DMS153 treated with DMSO at 0.1 percent for 48 hours (cell line): ENCODE results near the gene BAG1.

ENCODE experiments used
- DNase-seq: peaks from one replicate; lab custom pipeline; 2025; ENCODE audit not compliant: unreplicated experiment; lab: John Stamatoyannopoulos, UW

Gene BAG1

DNA sequence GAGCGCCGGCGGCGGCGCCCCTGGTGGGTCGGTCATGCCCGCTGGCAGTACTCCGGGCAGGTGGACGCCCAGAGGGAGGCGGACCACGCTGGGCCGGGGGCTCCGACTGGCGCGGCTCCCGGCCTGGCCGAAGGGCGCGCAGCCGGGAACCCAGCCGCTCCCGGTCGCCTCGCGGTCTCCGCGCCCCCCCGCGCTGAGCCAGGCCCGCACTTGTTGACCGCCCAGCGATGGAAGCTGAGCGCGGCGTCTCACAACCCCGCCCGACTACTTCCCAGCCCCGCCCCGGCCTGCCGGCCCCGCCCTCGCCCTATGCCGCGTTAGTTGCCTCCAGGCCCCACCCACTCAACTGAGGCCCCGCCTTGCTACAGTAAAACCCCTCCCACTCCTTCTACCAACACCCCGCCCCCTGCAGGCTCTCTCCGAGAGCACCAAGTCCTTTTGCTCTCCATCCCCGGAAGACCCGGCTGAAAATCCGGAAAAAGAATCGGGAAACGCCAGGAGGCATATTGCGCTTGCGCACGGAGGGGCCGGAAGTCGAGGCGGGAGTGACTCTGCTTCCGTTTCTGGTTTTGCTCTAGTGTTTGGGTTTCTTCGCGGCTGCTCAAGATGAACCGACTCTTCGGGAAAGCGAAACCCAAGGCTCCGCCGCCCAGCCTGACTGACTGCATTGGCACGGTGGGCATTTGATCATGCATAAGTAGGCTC lies at the start of gene BAG1, which contains the start of gene CHMP5:
Gene BAG1 (minus strand): TSS at position 236 of the 705 bp plus-strand sequence.
Gene CHMP5 (plus strand): TSS at position 577 of the 705 bp plus-strand sequence. CDS start 30 bp downstream, at position 607.
- DNase-seq, result peak; percentile 98

DNA sequence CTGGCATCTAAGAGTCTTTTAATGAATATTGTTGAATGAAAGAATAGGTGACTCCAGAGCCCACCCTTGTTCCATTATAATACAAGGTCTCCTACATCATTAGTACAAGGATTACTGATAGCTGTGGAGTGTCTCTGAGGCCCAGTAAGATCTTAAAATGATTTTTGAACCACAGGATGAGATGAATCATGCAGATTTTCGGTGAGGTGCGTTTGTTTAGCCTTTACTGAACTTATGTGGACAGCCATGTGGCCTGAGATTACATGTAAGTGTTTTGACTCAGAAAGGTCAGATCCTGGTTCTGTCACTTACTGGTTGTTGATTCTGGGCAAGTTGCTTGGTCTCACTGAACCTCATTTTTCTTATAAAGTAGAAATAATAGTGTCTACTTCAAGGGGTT lies 47.4 kb upstream of the BAG1 start:
- no peak for DNase-seq

GRCh38 chr9:33310748-33311147 lies 46.2 kb upstream of the BAG1 start:
- DNase-seq, result no peak

DNA sequence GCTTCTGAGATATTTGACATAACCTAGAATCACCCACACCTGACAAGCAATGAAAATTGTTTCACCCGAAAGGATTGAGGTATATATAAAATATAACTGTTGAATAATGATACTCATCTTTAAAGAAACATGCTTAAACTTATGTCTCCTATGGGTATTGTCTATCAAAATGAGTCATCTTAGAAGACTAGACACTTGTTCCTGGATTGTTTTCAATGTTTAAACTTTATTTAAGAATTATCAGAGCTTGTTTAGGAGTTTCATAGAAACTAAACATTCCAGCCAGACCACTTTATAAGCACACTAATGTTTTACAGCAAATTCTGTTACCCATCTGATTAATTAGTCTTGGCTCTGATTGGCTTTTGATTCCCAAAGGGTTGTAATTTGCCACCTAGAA lies 45.4 kb upstream of the BAG1 start:
- DNase-seq, result no peak

DNA sequence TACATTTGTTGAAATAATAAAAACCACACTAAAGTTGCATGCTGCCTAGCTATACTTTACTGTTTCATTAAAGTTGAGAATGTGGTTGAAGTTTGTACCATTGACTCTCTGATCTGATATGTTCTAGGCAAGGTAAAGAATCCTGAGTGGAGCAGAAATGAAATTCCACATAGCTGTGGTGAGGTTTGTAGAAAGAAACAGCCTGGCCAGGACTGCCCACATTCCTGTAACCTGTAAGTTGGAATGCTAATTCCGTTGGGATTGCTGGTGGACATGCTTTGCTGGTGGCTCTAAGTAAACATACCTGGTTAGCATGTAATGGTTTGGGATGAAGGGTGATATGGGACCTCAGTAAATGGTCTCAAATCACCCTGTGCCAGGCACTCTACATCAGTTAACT lies 42.6 kb upstream of the BAG1 start:
- DNase-seq, result no peak

- no peak for DNase-seq
Observed at GRCh38 chr9:33306037-33306436, 41.5 kb upstream of the BAG1 start.

- DNase-seq, result no peak
Observed at GRCh38 chr9:33304362-33304761, 39.9 kb upstream of the BAG1 start.

DNA sequence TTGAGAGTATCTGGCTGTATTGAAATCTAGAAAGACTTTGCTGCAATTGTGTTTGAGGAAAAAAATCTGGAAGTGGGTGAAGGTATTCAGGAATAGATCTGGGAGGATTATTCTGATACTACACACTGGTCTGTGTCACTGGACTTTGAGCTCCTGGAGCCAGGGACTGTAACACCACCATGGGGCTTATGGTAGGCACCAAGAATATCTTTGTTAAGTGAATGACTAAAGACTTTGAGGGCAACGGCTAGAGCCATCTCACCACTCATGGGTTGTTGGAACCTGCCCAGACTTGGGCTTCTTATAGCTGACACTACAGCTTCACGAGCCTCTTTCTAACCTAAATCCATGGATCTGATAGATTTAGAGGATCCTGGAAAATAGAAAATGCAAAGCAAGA lies 36.0 kb upstream of the BAG1 start:
- DNase-seq, result no peak

DNA sequence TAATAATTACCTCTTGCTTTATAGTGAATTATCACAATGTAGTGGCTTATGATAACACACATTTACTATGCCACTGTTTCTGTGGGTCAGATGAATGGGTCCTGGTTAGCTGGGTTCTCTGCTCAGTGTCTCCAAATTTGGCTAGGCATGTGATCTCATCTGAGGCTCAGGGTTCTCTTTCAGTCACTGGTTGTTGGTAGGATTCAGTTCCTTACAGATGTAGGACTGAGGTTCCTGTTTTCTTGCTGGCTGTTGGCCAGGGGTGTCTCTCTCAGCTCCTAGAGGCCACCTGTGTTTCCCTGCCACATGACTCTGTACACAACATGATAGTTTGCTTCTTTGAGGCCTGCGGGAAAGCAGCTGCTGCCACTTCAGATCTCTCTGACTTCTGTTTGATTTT lies 32.9 kb upstream of the BAG1 start:
- DNase-seq, result no peak

DNA sequence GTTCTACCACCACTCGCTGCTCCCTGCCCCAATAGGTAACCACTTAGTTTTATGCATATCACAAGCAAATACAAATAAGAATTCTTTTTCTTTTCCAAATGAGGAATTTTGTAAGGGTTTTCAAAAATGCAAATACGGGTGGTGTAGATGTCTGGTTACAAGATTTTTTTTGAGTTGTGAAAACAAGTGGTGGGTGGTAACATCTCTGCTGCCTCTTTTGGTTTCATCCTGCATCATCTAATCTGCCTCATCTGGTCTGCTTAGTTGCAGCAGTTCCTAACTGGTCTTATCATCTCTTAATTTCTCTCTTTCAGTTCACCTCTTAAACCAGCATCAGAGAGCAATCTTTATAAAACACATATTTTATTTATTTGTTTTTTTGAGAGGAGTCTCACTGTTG lies 31.1 kb upstream of the BAG1 start:
- no peak for DNase-seq

DNA sequence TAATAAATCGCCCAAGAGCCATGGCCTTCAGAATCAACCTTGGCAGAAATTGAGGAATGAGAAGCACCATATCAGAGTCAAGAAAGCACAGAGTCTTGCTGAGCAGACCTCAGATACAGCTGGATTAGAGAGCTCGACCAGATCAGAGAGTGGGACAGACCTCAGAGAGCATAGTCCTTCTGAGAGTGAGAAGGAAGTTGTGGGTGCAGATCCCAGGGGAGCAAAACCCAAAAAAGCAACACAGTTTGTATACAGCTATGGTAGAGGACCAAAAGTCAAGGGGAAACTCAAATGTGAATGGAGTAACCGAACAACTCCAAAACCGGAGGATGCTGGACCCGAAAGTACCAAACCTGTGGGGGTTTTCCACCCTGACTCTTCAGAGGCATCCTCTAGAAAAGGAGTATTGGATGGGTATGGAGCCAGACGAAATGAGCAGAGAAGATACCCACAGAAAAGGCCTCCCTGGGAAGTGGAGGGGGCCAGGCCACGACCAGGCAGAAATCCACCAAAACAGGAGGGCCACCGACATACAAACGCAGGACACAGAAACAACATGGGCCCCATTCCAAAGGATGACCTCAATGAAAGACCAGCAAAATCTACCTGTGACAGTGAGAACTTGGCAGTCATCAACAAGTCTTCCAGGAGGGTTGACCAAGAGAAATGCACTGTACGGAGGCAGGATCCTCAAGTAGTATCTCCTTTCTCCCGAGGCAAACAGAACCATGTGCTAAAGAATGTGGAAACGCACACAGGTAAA lies 30.3 kb upstream of the BAG1 start:
- DNase-seq, result no peak

- no peak for DNase-seq
Observed at GRCh38 chr9:33293782-33294181, 29.3 kb upstream of the BAG1 start.

DNA sequence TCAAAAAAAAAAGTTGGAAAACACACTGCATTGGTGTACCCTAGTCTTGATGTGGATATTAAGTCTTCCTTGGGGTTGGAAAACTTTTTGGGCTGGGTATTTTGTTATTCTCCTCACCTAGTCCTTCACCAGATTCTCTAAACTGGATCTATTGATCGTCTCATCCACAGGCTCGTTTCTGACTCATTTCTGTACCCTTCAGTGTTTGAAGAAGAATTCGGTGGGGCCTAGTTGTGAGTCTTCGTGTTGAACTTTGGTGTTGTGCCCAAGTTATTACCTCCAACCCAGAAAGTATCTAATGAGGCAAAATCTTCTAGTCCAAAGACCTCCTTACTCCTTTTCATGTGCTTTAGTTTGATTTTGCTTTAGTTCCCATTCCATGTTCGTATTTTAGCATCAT lies 27.4 kb upstream of the BAG1 start:
- DNase-seq, result no peak

- DNase-seq, result no peak
Observed at GRCh38 chr9:33291031-33291397, 26.5 kb upstream of the BAG1 start.

DNA sequence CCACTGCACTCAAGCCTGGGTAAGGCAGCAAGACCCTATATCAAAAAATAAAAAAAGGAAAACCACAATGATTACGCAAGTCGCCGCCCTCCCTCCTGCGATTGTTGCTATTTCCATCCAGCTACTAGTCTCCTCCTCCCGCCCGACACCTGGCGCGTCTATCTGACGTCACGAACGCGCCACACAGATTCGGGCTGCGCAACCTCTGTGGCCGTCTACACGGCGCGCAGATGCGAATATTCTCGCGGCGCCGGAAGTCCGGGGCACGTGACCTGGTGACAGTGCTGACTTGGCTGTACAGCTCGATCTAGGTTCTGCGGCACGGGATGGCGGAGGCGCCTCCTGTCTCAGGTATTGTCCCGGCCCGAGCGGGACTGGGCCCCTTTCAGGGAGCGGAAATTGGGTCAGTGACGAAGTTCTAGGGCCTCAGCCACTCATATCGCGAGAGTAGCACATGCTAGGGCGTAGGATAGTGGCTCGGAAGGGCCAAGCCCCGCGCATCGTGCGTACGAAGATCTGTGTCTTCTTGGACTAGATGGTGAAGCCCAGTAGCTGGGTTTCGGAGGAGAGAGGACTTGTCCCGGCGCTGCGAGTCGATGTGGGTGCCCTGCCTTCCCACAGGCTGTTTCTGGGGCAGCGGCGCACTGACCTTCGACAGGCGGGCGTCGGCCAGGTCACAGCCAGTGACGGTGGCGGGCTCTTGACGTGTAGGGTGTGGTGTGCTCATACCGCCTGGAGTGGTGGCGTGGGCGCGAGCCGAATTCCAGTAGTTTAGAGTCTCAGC lies 25.9 kb upstream of the BAG1 start, which contains the start of gene NFX1:
Gene NFX1 (plus strand): TSS at position 270 of the 784 bp plus-strand sequence. CDS start 57 bp downstream, at position 327.
- peak; percentile 79 for DNase-seq

DNA sequence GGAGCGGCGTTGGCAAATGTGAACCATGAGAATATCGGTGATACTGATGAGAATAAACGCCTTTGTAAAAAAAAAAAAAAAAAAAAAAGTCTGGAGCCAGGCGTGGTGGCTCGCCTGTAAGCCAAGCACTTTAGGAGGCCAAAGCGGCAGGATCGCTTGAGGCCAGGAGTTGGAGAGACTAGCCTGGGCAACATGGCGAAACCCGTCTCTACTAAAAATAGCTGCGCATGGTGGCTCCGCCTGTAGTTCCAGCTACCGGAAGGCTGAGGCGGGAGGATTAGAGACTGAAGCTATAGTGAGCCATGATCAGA lies 25.4 kb upstream of the BAG1 start:
- DNase-seq, result no peak

DNA sequence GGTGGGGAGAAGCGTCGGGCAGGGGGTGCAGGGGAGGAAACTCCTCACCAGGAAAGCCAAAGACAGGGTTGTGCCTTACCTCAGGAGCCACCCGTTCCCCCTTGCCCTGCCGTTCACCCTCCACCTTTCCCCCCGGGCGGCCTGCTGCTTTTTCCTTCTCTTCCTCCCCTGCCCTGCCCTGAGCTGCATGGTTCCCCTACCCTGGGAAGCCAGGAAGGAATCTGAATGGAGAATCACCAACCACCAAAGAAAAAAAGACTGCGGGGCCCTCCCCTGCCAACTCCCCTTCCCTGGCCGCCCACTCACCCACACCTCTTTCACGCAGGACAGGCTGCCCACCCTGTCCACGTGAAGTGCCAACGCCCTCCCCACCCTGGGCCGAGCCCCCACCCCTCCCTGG lies 25.0 kb upstream of the BAG1 start:
- DNase-seq, result no peak

- DNase-seq, result no peak
Observed at GRCh38 chr9:33288828-33289483, 24.4 kb upstream of the BAG1 start.

- no peak for DNase-seq
Observed at GRCh38 chr9:33288235-33288634, 23.7 kb upstream of the BAG1 start.

GRCh38 chr9:33287087-33287490 lies 22.6 kb upstream of the BAG1 start:
- peak; percentile 49 for DNase-seq

- no peak for DNase-seq
Observed at GRCh38 chr9:33285502-33285901, 21.0 kb upstream of the BAG1 start.
